GOT3 (cell line): ENCODE results near the gene GPR161.
"Not testable (repeated sequence)": the region's sequence is repeated elsewhere in the genome, so short reads cannot be mapped to it uniquely, and the experiment has no call there.

Source experiments
- DNase-seq: peaks from one replicate; lab custom pipeline; 2025; ENCODE audit warnings: mixed read lengths; lab: John Stamatoyannopoulos, UW

The GPR161 gene

GRCh38 chr1:168136709-168137514 lies at the start of gene GPR161:
GPR161 (minus strand) TSS chr1:168136930; CDS start chr1:168104850, 32,080 bp downstream.
- DNase-seq = peak; percentile 53

- not testable (repeated sequence) for DNase-seq
Observed at GRCh38 chr1:168181063-168181720, 44.5 kb upstream of the GPR161 start.

- no peak for DNase-seq
Observed at GRCh38 chr1:168180148-168180524, 43.4 kb upstream of the GPR161 start.

- no peak for DNase-seq
Observed at GRCh38 chr1:168179438-168180147, 42.9 kb upstream of the GPR161 start.

GRCh38 chr1:168178638-168179437 lies 42.1 kb upstream of the GPR161 start, which contains the start of gene TIPRL:
TIPRL (plus strand) TSS chr1:168178962; CDS start chr1:168179078, 116 bp downstream.
- peak; percentile 100 for DNase-seq

GRCh38 chr1:168178227-168178637 lies 41.5 kb upstream of the GPR161 start:
- no peak for DNase-seq

GRCh38 chr1:168172250-168172915 lies 35.7 kb upstream of the GPR161 start:
- DNase-seq = no peak

GRCh38 chr1:168170564-168171508 lies 34.1 kb upstream of the GPR161 start:
- DNase-seq = no peak

- no peak for DNase-seq
Observed at GRCh38 chr1:168167806-168168205, 31.1 kb upstream of the GPR161 start.

GRCh38 chr1:168164771-168165170 lies 28.0 kb upstream of the GPR161 start:
- no peak for DNase-seq

- DNase-seq = no peak
Observed at GRCh38 chr1:168163670-168164069, 26.9 kb upstream of the GPR161 start.

- no peak for DNase-seq
Observed at GRCh38 chr1:168161459-168161858, 24.7 kb upstream of the GPR161 start.

GRCh38 chr1:168159979-168160378 lies 23.2 kb upstream of the GPR161 start:
- no peak for DNase-seq

- no peak for DNase-seq
Observed at GRCh38 chr1:168159251-168159650, 22.5 kb upstream of the GPR161 start.

- no peak for DNase-seq
Observed at GRCh38 chr1:168157638-168158037, 20.9 kb upstream of the GPR161 start.

GRCh38 chr1:168155910-168156309 lies 19.2 kb upstream of the GPR161 start:
- no peak for DNase-seq

GRCh38 chr1:168154707-168155106 lies 18.0 kb upstream of the GPR161 start:
- not testable (repeated sequence) for DNase-seq

- DNase-seq = no peak
Observed at GRCh38 chr1:168151935-168152334, 15.2 kb upstream of the GPR161 start.

GRCh38 chr1:168150283-168150682 lies 13.6 kb upstream of the GPR161 start:
- DNase-seq = no peak

- DNase-seq = no peak
Observed at GRCh38 chr1:168148916-168149315, 12.2 kb upstream of the GPR161 start.
